Brain microvascular endothelial cell (primary cell): ENCODE data around the gene TMEM82.

ENCODE experiments used
- DNase-seq: peaks from one replicate; pipeline ENCODE4 v3.0.0-alpha.2; 2020
- H3K27ac ChIP-seq: fragments of 250-450 bp; sonication (Bioruptor Pico); 2 replicates; pipeline ENCODE4 v1.5.1; 2020; ENCODE audit warnings: mild to moderate bottlenecking, moderate library complexity
- H3K27me3 ChIP-seq: fragments of 250-450 bp; sonication (Bioruptor Pico); replicated peaks from 2 replicates; pipeline ENCODE4 v1.5.1; 2020; ENCODE audit warnings: mild to moderate bottlenecking
- H3K36me3 ChIP-seq: fragments of 250-450 bp; sonication (Bioruptor Pico); replicated peaks from 2 replicates; pipeline ENCODE4 v1.5.1; 2020; ENCODE audit warnings: mild to moderate bottlenecking
- H3K4me3 ChIP-seq: 2 replicates; pipeline ENCODE4 v1.5.1; 2011; ENCODE audit warnings: low read depth, mild to moderate bottlenecking, control low read depth, low read length, moderate library complexity
- CTCF ChIP-seq: IDR thresholded peaks from 2 replicates; pipeline ENCODE4 v1.5.1; 2011; ENCODE audit warnings: low read depth, mild to moderate bottlenecking, moderate library complexity, low read length, control low read depth, inconsistent platforms; ENCODE audit errors: missing control alignments
- in situ Hi-C: cut with HindIII; loops from 2 replicates; pipeline ENCODE4 v1.10.0; 2017; ENCODE audit warnings: low sequenced_read_pairs, low pct_ligation_motif_present

Gene TMEM82

GRCh38 chr1:15734901-15735300 lies 7.4 kb upstream of the TMEM82 start:
- no peak for TF ChIP-seq CTCF
- in situ Hi-C loops: no loop called here
- H3K36me3 ChIP-seq: peaks cover 42% of the 10 kb centered on the region

GRCh38 chr1:15735304-15736037 lies 6.8 kb upstream of the TMEM82 start:
- Histone ChIP-seq H3K4me3 (no peak overlapping the region), H3K27me3 (no peaks in the 10 kb centered on the region), H3K27ac (no peak overlapping the region), H3K36me3 (peaks cover 40% of the 10 kb centered on the region)
- in situ Hi-C loops: no loop called here
- no peak for DNase-seq
- TF ChIP-seq CTCF: no peak

More at GRCh38 chr1:15734901-15735300, 7.4 kb upstream of the TMEM82 start:
- DNase-seq: no peak
- Histone ChIP-seq H3K27me3 (no peaks in the 10 kb centered on the region), H3K4me3 (no peak overlapping the region), H3K27ac (no peak overlapping the region)

- Histone ChIP-seq H3K4me3 (no peak within 1 kb of the TSS), H3K27me3 (no peaks in the 10 kb centered on the region), H3K27ac (no peak within 1 kb of the TSS), H3K36me3 (peaks cover 32% of the 10 kb centered on the region)
- no peak for DNase-seq
- no peak for TF ChIP-seq CTCF
- in situ Hi-C loops: no loop called here
These were observed 6.0 kb upstream of the TMEM82 start, which contains the start of gene SLC25A34 for GRCh38 chr1:15736038-15736891. SLC25A34 (plus strand) TSS chr1:15736258; CDS start chr1:15736486, 228 bp downstream.

GRCh38 chr1:15736892-15737261 lies 5.4 kb upstream of the TMEM82 start:
- no peak for TF ChIP-seq CTCF
- Histone ChIP-seq H3K4me3 (no peak overlapping the region), H3K36me3 (peaks cover 26% of the 10 kb centered on the region), H3K27me3 (no peaks in the 10 kb centered on the region), H3K27ac (no peak overlapping the region)
- DNase-seq: no peak
- in situ Hi-C loops: no loop called here

- Histone ChIP-seq H3K4me3 (no peak overlapping the region), H3K36me3 (peaks cover 20% of the 10 kb centered on the region), H3K27ac (no peak overlapping the region), H3K27me3 (no peaks in the 10 kb centered on the region)
- DNase-seq: no peak
- in situ Hi-C loops: no loop called here
- TF ChIP-seq CTCF: no peak
These were observed 4.7 kb upstream of the TMEM82 start for GRCh38 chr1:15737324-15738319.
